Fibroblast of pulmonary artery (primary cell): ENCODE data around the gene PRR5.
"Not testable (repeated sequence)": the region's sequence is repeated elsewhere in the genome, so short reads cannot be mapped to it uniquely, and the experiment has no call there.

Experiments
- DNase-seq: peaks from one replicate; pipeline ENCODE4 v3.0.0-alpha.2; 2010; ENCODE audit warnings: low read depth
- H3K4me3 ChIP-seq: replicated peaks from 2 replicates; pipeline ENCODE4 v1.5.1; 2011; ENCODE audit warnings: low read depth, mild to moderate bottlenecking, control low read depth, low read length, moderate library complexity
- TF ChIP-seq, protein P1 (sequence below): IDR thresholded peaks from 2 replicates; pipeline ENCODE4 v1.5.1; 2011; ENCODE audit warnings: mild to moderate bottlenecking, control low read depth, low read length, inconsistent platforms; ENCODE audit errors: missing control alignments

The PRR5 gene

DNA sequence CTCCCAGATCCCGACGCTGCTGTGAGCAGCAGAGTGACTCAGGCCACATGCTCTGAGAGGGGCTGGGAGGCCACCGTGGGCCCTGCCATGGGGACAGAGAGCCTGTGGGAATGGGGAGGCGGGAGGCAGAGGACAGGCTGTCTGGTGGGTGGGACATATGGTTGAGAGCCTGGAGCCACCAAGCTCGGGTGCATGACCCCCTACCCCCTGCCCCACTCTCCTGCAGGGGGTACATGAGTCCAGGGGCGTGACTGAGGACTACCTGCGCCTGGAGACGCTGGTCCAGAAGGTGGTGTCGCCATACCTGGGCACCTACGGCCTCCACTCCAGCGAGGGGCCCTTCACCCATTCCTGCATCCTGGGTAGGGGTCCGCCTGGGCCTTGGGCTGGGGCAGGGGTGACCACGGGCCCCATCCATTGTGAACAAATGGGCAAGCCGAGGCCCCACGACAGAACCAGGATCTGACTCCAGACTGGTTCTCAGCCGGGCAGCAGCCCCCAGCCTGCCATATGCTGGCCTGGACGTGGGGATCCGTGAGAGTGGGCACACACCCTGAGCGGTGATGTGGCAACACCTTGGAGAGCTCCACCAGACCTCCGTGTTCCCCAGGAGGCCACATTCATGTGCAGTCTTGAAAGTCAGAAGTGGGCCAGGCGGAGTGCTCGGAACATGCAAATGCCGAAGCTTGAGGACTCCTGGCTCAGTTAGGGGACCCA is 33.0 kb downstream of the PRR5 start:
- DNase-seq: no peak
- TF ChIP-seq, protein P1, sequence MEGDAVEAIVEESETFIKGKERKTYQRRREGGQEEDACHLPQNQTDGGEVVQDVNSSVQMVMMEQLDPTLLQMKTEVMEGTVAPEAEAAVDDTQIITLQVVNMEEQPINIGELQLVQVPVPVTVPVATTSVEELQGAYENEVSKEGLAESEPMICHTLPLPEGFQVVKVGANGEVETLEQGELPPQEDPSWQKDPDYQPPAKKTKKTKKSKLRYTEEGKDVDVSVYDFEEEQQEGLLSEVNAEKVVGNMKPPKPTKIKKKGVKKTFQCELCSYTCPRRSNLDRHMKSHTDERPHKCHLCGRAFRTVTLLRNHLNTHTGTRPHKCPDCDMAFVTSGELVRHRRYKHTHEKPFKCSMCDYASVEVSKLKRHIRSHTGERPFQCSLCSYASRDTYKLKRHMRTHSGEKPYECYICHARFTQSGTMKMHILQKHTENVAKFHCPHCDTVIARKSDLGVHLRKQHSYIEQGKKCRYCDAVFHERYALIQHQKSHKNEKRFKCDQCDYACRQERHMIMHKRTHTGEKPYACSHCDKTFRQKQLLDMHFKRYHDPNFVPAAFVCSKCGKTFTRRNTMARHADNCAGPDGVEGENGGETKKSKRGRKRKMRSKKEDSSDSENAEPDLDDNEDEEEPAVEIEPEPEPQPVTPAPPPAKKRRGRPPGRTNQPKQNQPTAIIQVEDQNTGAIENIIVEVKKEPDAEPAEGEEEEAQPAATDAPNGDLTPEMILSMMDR: no peak
- H3K4me3 ChIP-seq: no peak overlapping the region

DNA sequence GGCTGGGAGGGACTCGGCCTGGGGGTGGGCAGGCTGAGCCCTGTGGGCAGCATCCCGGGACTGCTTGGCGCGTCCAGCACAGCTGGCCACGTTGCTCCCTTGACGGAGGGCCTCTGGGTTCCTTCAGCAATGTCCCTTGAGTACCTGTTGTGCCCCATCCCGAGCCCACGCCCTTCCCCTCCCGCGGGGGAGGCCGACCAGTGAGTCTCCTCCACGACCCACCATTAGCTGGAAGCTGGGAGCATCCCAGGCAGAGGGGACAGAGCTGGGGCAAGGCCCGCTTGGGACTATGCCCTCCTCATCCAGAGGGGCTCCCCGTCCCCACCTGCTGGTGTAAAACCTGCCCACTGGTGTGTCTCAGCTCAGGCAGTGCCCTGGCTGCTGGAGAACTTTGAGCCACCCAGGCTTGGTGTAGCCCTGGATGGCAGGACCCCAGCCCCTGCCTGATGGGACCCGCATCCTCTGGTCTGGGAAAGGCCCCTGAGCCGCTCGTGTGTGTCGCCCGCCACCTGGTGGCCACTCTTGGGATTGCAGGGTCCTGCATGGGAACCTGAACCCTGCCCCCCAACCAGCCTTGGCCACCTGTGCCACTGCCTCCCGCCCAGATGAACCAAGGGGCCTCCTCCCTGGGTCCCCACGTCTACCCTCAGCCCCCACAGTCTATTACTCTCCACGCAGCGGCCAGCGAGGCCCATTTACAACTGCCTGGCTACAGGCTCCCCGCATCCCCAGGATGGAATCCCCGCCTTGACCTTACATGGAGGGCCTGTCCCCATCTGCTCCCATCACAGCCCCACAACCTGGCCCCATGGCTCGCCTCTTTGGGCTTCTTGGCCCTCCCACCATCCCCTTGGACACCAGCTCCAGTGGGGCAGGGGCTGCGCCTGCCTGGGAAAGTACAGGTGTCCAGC is 33.8 kb downstream of the PRR5 start:
- peak; percentile 51 for DNase-seq
- no peak overlapping the region for H3K4me3 ChIP-seq
- TF ChIP-seq, protein P1: peak; percentile 92

GRCh38 chr22:44736581-44737405 is 34.8 kb downstream of the PRR5 start:
- no peak overlapping the region for H3K4me3 ChIP-seq
- DNase-seq: no peak
- TF ChIP-seq, protein P1: no peak

DNA sequence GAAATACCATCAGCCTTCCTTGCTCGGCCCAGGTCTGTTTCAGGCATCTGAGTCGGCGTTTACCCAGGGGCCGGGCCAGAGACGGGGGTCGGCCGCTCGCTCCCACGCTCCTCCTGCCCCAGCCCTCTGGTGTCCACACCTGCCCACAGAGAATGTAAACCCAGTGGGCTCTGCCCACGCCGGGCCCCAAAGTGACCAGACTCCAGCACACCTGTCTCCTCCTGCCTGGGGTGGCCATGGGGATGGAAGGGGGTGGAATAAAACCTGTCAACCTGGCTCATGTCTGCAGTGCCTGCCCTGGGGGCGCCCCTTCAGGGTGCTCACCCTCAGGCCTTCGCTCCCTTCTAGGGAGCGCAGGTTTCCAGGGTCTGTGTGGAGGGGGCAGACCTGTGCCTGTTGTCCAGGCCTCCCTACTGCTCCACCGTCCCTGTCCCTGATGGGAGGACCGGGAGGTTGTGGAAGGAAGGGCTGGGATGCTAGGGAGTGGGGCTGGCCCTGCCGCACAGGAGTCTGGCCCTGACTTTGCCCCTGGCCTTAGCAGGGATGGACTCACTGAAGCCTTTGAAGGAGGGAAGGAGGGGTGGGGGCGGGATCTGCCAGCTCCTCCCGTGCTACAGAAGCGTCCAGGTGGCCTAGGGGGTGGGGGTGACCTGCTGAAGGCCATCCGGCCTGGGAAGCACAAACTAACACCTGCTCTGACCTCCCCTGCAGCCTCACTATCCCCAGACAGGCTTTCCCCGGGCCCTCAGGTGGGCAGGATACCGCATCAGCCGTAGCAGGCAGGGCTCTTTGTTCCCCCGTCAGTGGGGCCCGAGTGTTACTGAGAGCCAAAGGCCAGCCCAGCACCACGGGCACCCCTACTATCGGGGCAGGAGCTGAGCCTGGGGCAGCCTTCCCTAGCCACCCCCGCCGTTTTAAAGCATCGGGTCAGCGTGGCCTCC is 35.7 kb downstream of the PRR5 start:
- no peak for DNase-seq
- TF ChIP-seq, protein P1: no peak
- H3K4me3 ChIP-seq: no peak overlapping the region

- DNase-seq: no peak
- TF ChIP-seq, protein P1: no peak
- no peak overlapping the region for H3K4me3 ChIP-seq
Measured at GRCh38 chr22:44738347-44738715, 36.3 kb downstream of the PRR5 start.

GRCh38 chr22:44739024-44739423 is 37.0 kb downstream of the PRR5 start:
- H3K4me3 ChIP-seq: no peak overlapping the region
- TF ChIP-seq, protein P1: no peak
- no peak for DNase-seq

DNA sequence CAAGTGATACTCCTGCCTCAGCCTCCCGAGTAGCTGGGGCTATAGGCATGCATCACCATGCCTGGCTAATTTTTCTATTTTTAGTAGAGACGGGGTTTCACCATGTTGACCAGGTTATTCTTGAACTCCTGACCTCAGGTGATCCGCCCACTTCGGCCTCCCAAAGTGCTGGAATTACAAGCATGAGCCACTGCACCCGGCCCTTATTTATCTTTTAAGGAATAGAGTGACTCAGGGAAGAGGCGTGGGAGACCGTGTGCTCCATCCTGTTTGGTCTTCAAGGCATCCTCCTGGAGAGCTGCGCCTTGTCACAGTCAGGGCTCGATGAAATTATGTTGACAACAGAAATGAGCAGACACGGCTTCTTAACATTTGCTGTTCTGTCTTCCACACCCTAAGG is 37.7 kb downstream of the PRR5 start:
- DNase-seq: peak; percentile 74
- not testable (repeated sequence) for H3K4me3 ChIP-seq
